ENCODE measurements around the gene ANXA2.
"Not testable (repeated sequence)": the region's sequence is repeated elsewhere in the genome, so short reads cannot be mapped to it uniquely, and the experiment has no call there.

The ANXA2 gene

GRCh38 chr15:60338810-60339209 lies 59.0 kb downstream of the ANXA2 start:
- DNase-seq: no peak

- no peak for DNase-seq
Observed at GRCh38 chr15:60337076-60337475, 60.7 kb downstream of the ANXA2 start.

GRCh38 chr15:60335296-60335695 lies 62.5 kb downstream of the ANXA2 start:
- not testable (repeated sequence) for DNase-seq

- no peak for DNase-seq
Observed at GRCh38 chr15:60328852-60329443, 68.8 kb downstream of the ANXA2 start.

GRCh38 chr15:60326824-60327654 lies 70.7 kb downstream of the ANXA2 start:
- peak; percentile 33 for DNase-seq

GRCh38 chr15:60326343-60326742 lies 71.4 kb downstream of the ANXA2 start:
- DNase-seq: no peak

- DNase-seq: no peak
Observed at GRCh38 chr15:60325905-60326304, 71.9 kb downstream of the ANXA2 start.

- DNase-seq: no peak
Observed at GRCh38 chr15:60324706-60325438, 72.9 kb downstream of the ANXA2 start.

GRCh38 chr15:60323322-60323721 lies 74.5 kb downstream of the ANXA2 start:
- no peak for DNase-seq

GRCh38 chr15:60320365-60320764 lies 77.4 kb downstream of the ANXA2 start:
- no peak for DNase-seq

GRCh38 chr15:60318216-60318867 lies 79.4 kb downstream of the ANXA2 start:
- no peak for DNase-seq

- no peak for DNase-seq
Observed at GRCh38 chr15:60316961-60317360, 80.8 kb downstream of the ANXA2 start.

- no peak for DNase-seq
Observed at GRCh38 chr15:60315878-60316277, 81.9 kb downstream of the ANXA2 start.

- no peak for DNase-seq
Observed at GRCh38 chr15:60313906-60314305, 83.9 kb downstream of the ANXA2 start.

GRCh38 chr15:60307034-60307433 lies 90.8 kb downstream of the ANXA2 start:
- no peak for DNase-seq

- peak; percentile 9 for DNase-seq
Observed at GRCh38 chr15:60301024-60301423, 96.8 kb downstream of the ANXA2 start.

- DNase-seq: no peak
Observed at GRCh38 chr15:60299452-60300047, 98.2 kb downstream of the ANXA2 start.
